HUES64 (cell line): ENCODE results near the gene SH3D21.

Source experiments
- H3K27ac ChIP-seq: 2 replicates; pipeline ENCODE4 v1.7.0; 2013; ENCODE audit warnings: low read depth, low read length, inconsistent platforms
- H3K27me3 ChIP-seq: 2 replicates; pipeline ENCODE4 v1.6.1; 2013; ENCODE audit warnings: mild to moderate bottlenecking, low read length; ENCODE audit not compliant: insufficient read depth
- H3K36me3 ChIP-seq: 2 replicates; pipeline ENCODE4 v1.6.1; 2013; ENCODE audit warnings: mild to moderate bottlenecking, low read length; ENCODE audit not compliant: insufficient read depth
- H3K4me1 ChIP-seq: 2 replicates; pipeline ENCODE4 v1.6.1; 2013; ENCODE audit warnings: mild to moderate bottlenecking, low read length, moderate library complexity; ENCODE audit not compliant: insufficient read depth
- H3K4me3 ChIP-seq: 2 replicates; pipeline ENCODE4 v1.5.1; 2013; ENCODE audit warnings: mild to moderate bottlenecking, low read length, moderate library complexity
- H3K9ac ChIP-seq: 2 replicates; pipeline ENCODE4 v1.6.1; 2013; ENCODE audit warnings: mild to moderate bottlenecking, low read depth, low read length
- H3K9me3 ChIP-seq: 2 replicates; pipeline ENCODE4 v1.6.1; 2013; ENCODE audit warnings: low read depth, low read length; ENCODE audit not compliant: insufficient read depth
- WGBS: fragments of 150-250, 120-280 bp; methylation state at CpG from one replicate; pipeline ENCODE4 v1.1.7; 2013; ENCODE audit warnings: missing lambda C conversion rate; 5-methylcytosine and 5-hydroxymethylcytosine counted together

SH3D21 gene

DNA sequence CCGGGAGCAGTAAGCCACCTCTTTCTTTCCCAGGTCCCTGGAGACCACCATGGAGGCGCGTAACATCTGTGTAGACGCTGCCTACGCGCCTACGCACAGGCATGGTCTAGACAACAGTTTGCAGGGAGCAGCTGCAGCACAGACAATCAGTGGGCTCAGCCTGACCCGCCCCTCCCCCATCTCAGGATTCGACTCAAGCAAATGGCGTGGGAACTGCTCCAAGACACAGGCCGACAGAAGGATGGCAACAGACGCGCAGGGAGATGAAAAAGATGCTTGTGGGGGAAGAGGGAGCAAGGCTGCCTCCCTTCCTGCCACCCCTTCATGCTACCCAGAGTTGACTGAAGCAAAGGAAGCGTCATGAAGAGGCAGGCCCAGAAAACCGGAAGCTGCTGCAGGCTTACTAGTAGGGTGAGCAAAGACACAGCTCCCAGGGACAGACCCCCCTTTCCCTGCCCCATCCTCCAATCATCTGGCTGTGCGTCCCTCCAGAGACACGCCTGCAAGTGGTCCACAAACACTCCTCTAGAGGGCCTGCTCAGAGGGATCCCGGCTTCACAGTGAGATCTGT lies 60.0 kb downstream of the SH3D21 start:
- WGBS: 83% methylated on average over 18 of the region's 18 CpGs
- Histone ChIP-seq H3K9ac (no peak overlapping the region), H3K27ac (peak overlapping the region; percentile 12), H3K9me3 (no peaks in the 10 kb centered on the region), H3K4me1 (peaks cover 12% of the 10 kb centered on the region), H3K36me3 (peaks cover 25% of the 10 kb centered on the region; the same call in 1 of the 2 replicates), H3K27me3 (no peaks in the 10 kb centered on the region), H3K4me3 (no peak overlapping the region)

DNA sequence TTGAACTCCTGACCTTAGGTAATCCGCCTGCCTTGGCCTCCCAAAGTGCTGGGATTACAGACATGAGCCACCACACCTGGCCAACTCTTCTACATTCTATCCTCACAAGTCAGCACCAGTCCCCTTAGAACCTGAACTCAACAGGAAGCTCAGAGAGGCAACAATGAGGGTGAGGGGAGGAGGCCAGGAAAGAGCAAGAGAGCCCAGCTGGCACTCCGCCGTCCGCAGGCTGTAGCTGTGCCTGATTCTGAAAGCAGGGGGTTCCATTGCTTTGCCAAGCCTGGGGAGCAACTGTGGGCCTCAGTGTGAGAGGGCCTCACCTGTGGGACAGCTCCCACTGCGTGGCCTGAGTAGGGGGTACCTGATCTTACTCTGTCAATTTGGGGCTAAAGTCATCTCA lies 60.9 kb downstream of the SH3D21 start:
- H3K27ac ChIP-seq: no peak overlapping the region
- H3K36me3 ChIP-seq: peaks cover 18% of the 10 kb centered on the region; the same call in 1 of the 2 replicates
- 98% methylated on average over 5 of the region's 5 CpGs for WGBS
- H3K4me1 ChIP-seq: peaks cover 15% of the 10 kb centered on the region
- no peaks in the 10 kb centered on the region for H3K27me3 ChIP-seq
- H3K9me3 ChIP-seq: no peaks in the 10 kb centered on the region
- H3K4me3 ChIP-seq: no peak overlapping the region
- no peak overlapping the region for H3K9ac ChIP-seq

DNA sequence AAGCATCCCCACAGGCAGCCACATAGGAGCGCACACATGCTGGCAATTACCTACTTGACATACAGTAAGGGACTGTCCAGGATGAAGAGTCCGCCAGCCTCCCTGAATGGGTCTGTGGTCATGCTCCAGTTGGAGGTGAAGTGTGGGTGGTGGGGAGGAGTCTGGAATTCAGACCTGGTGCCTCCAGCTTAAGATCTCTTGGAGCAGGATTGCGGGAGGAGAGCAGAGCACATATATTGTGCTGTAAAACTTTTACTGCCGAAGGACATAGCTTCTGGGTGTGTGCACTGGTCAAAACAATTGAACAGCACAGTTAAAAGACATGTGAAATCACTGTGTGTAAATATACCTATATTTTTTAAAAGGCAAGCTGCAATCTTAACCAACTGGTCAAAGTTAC lies 61.6 kb downstream of the SH3D21 start:
- 97% methylated on average over 4 of the region's 4 CpGs for WGBS
- H3K4me1 ChIP-seq: peaks cover 22% of the 10 kb centered on the region
- no peaks in the 10 kb centered on the region for H3K9me3 ChIP-seq
- no peaks in the 10 kb centered on the region for H3K27me3 ChIP-seq
- H3K9ac ChIP-seq: no peak overlapping the region
- H3K36me3 ChIP-seq: peaks cover 11% of the 10 kb centered on the region; the same call in 1 of the 2 replicates
- no peak overlapping the region for H3K27ac ChIP-seq
- H3K4me3 ChIP-seq: no peak overlapping the region

DNA sequence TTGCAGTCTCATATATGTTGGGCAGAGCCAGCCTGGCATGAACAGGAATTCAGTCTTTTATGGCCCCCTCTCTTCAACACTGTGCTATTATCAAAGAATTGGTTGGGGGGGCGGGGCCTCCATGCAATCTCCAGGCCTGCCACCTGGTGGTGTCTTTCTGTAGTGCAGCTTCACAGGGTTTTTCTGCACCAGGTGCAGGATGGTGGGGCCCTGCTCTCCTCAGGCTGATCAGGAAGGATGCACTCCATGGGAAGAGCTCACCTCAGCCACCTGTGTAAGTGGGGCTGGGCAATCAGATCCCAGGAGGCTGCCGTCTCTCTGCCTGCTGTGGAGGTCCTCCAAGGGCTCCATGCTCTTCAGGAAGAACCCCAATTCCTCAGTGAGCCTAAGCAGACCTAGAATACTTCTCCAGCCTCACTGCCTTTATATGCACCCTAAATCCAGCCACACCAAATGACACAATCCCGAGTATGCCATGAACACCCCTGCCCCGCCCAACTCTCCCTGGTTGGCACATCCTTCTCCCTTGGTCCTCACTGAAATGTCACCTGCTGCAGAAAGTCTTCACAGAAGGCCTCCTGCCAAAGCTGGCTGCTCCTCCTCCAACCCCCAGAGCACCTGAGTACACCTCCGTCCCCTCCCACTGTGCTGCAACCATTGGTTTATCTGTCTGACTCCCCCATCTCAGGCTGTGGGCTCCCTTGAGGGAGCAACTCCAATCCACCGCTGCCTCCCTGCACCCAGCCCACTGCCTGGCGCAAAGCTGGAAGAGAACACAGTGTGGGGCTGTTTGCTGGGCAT lies 63.1 kb downstream of the SH3D21 start:
- H3K27me3 ChIP-seq: no peaks in the 10 kb centered on the region
- peaks cover 5% of the 10 kb centered on the region; the same call in 1 of the 2 replicates for H3K36me3 ChIP-seq
- no peak overlapping the region for H3K9ac ChIP-seq
- 64% methylated on average over 7 of the region's 7 CpGs for WGBS
- H3K9me3 ChIP-seq: no peaks in the 10 kb centered on the region
- H3K27ac ChIP-seq: no peak overlapping the region
- peaks cover 37% of the 10 kb centered on the region for H3K4me1 ChIP-seq
- no peak overlapping the region for H3K4me3 ChIP-seq
